Lower lobe of right lung (tissue), 2 donors: ENCODE results near the gene FXR2. TPM values are rescaled to one million over a fixed set of nuclear protein-coding genes. Genes with fewer than 3 reads are reported as not detected.
A peak's percentile ranks its signal among the peaks of the same experiment; 100 is the strongest.

ENCODE experiments used
- ATAC-seq, 2 donors: fragments of 200-7000 bp; cut with Tn5 transposase; one replicate each; pipeline ENCODE4 v1.9.1; 2020 to 2022; ENCODE audit warnings: mild to moderate bottlenecking in 2 of 2, moderate library complexity in 2 of 2
- DNase-seq: peaks from one replicate; pipeline ENCODE4 v3.0.0-alpha.2; 2020
- H3K27ac ChIP-seq: fragments of 200-600 bp; one replicate; pipeline ENCODE4 v1.8.0; 2022
- H3K27me3 ChIP-seq: fragments of 200-600 bp; one replicate; pipeline ENCODE4 v1.8.0; 2022; ENCODE audit warnings: low read depth
- H3K36me3 ChIP-seq: fragments of 200-600 bp; one replicate; pipeline ENCODE4 v1.8.0; 2022; ENCODE audit warnings: mild to moderate bottlenecking
- H3K4me1 ChIP-seq: fragments of 200-600 bp; one replicate; pipeline ENCODE4 v1.8.0; 2022
- H3K4me3 ChIP-seq: fragments of 200-600 bp; one replicate; pipeline ENCODE4 v1.8.0; 2022; ENCODE audit warnings: mild to moderate bottlenecking
- H3K9me3 ChIP-seq: fragments of 200-600 bp; one replicate; pipeline ENCODE4 v1.8.0; 2022
- intact Hi-C: fragments of 100-400 bp; cut with DNase I; formaldehyde crosslinking; loops from one replicate; pipeline ENCODE4 v1.11.0; 2022
- long read RNA-seq: library from polyadenylated mRNA; unstranded; transcript quantifications from one replicate; pipeline ENCODE4 v2.0.0, GENCODE V29; 2021
- total RNA-seq: library from RNA; stranded (reverse); fragmentation: NEBNext Ultra II Directional; extraction: Animal tissue kit (Norgen Biotek cat#: 25700); gene quantifications from one replicate; pipeline ENCODE4 v1.2.1, GENCODE V29; 2021
- TF ChIP-seq, protein P1 (sequence below): fragments of 200-600 bp; IDR thresholded peaks from one replicate; pipeline ENCODE4 v1.8.0; 2022; ENCODE audit warnings: antibody characterized with exemption, mild to moderate bottlenecking
- donor health status: DM: no; HTN: yes; CAD: no; lungs with severe emphysema.

FXR2 gene
- 36.0 TPM for total RNA-seq
- long read RNA-seq, transcript FXR2-201 (17 exons, 2,957 nt) = major isoform, 60 of 84 reads
- long read RNA-seq, partial matches to known transcripts = 13 of 84 reads
- long read RNA-seq, other reads (novel, unspliced or antisense) = 11 of 84 reads

DNA sequence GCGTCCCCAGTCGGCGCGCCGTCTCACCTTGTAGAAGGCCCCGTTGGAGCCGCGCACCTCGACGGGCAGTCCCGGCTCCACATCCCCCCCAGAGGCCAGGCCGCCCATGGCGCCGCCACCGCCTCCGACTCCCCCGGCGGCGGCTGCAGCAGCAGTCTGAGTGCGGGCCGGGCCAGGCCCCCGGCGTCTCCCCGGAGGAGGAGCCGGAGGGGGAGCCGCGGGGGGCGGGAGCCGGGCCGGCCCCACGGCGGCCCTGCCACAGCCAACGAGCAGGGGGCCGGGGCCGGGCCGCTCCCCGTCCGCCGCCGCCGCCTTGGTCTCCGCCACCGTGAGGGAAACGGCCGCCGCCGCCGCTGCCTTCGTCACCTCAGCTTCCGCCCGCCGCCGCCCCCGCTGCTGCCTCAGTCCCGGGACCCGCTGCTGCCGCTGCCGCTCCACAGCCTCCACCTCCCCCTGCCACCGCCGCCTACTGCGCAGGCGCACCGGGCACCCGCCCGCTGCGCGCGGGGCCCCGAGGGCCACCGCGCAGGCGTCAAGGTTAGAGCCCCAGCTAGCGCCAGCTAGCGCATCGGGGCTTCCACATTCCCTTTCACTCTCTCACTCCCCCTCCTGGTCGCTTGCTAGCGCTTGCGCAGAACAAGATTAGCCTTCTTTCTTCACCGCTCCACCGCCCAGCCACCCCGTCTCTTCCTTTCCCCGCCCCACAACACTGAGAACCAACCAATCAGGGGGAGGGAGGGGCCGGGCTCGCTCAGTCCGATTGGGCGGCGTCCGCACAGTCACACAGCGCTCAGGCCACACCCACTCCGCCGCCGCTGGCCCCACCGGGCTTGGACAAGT lies at the start of gene FXR2:
Gene FXR2, minus strand, starts transcription at position 473 of the 840 bp plus-strand sequence. Its CDS starts 365 bp downstream, at position 108.
- H3K36me3 ChIP-seq = peaks cover 15% of the 10 kb centered on the region
- H3K27ac ChIP-seq = peak within 1 kb of the TSS; percentile 88
- H3K4me3 ChIP-seq = peak within 1 kb of the TSS; percentile 92
- ATAC-seq = peak; percentile 96 to 99
- no peaks in the 10 kb centered on the region for H3K9me3 ChIP-seq
- no peaks in the 10 kb centered on the region for H3K27me3 ChIP-seq
- peak; percentile 100 for DNase-seq
- intact Hi-C loops = no loop called here
- TF ChIP-seq, protein P1, sequence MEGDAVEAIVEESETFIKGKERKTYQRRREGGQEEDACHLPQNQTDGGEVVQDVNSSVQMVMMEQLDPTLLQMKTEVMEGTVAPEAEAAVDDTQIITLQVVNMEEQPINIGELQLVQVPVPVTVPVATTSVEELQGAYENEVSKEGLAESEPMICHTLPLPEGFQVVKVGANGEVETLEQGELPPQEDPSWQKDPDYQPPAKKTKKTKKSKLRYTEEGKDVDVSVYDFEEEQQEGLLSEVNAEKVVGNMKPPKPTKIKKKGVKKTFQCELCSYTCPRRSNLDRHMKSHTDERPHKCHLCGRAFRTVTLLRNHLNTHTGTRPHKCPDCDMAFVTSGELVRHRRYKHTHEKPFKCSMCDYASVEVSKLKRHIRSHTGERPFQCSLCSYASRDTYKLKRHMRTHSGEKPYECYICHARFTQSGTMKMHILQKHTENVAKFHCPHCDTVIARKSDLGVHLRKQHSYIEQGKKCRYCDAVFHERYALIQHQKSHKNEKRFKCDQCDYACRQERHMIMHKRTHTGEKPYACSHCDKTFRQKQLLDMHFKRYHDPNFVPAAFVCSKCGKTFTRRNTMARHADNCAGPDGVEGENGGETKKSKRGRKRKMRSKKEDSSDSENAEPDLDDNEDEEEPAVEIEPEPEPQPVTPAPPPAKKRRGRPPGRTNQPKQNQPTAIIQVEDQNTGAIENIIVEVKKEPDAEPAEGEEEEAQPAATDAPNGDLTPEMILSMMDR = peak; percentile 62
- H3K4me1 ChIP-seq = peaks cover 33% of the 10 kb centered on the region

DNA sequence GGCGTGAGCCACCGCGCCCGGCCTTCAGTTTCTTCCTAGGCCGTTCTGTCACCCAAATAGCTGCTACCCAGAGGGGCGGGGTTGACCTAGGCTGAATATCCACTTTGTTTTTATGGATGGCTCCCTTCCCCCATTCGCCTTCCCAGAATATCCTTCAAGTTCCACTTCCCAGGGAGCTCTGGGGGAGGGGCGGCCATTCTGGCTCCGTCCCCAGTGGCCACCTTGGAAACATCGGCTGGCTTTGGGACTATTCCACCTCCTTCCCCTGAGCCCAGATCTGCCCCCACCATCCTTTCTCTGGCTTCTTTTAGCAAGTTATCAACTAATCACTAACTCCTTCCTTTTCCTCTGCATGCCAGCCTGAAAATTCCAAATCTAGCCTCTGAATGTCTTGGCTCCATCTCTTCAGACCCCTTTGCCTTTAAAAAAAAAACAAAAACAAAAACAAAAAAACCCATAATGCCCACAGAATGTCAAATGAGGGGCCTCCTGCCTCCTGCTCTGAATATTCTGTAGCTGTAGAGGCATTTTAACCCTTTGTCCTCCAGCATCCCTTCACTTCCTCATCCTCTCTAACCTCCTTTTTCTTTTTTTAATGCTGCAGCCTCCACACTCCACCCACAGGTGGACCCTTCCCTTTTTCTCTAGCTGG lies 42.4 kb upstream of the FXR2 start:
- no peaks in the 10 kb centered on the region for H3K36me3 ChIP-seq
- H3K4me1 ChIP-seq = no peaks in the 10 kb centered on the region
- H3K4me3 ChIP-seq = no peak overlapping the region
- no peaks in the 10 kb centered on the region for H3K9me3 ChIP-seq
- no peak for DNase-seq
- no peak overlapping the region for H3K27ac ChIP-seq
- peaks cover 7% of the 10 kb centered on the region for H3K27me3 ChIP-seq
- TF ChIP-seq, protein P1 = no peak
- intact Hi-C loops = no loop called here
- ATAC-seq = peak in 1 of 2 donors; percentile 14

DNA sequence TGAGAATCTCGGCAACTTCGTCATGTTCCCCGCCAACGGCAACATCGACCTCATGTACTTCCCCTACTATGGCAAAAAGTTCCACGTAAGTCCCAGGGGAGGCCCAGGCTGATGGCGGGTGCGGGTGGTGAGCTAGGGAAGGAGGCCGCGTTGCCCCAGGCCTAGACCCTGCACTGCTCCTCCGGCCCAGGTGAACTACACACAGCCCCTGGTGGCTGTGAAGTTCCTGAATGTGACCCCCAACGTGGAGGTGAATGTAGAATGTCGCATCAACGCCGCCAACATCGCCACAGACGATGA lies 40.8 kb upstream of the FXR2 start:
- ATAC-seq (no peak), DNase-seq (no peak)
- TF ChIP-seq, protein P1 = no peak
- no peaks in the 10 kb centered on the region for H3K36me3 ChIP-seq
- peaks cover 21% of the 10 kb centered on the region for H3K27me3 ChIP-seq
- peaks cover 15% of the 10 kb centered on the region for H3K4me1 ChIP-seq
- no peak overlapping the region for H3K4me3 ChIP-seq
- H3K27ac ChIP-seq = no peak overlapping the region
- no peaks in the 10 kb centered on the region for H3K9me3 ChIP-seq
- intact Hi-C loops = no loop called here

- peaks cover 26% of the 10 kb centered on the region for H3K27me3 ChIP-seq
- H3K9me3 ChIP-seq = no peaks in the 10 kb centered on the region
- H3K27ac ChIP-seq = no peak overlapping the region
- ATAC-seq (no peak), DNase-seq (no peak)
- no peak overlapping the region for H3K4me3 ChIP-seq
- H3K4me1 ChIP-seq = peaks cover 20% of the 10 kb centered on the region
- TF ChIP-seq, protein P1 = no peak
- intact Hi-C loops = no loop called here
- H3K36me3 ChIP-seq = no peaks in the 10 kb centered on the region
Observed at GRCh38 chr17:7654832-7655540, 40.3 kb upstream of the FXR2 start.
